Breast epithelium (tissue), 3 donors: Measurements from ENCODE around the gene MAP4.

Experiments
- POLR2A ChIP-seq: fragments of 450-650 bp; IDR thresholded peaks from one replicate; pipeline ENCODE4 v1.6.1; 2016; ENCODE audit warnings: antibody characterized with exemption, mild to moderate bottlenecking, moderate library complexity
- POLR2AphosphoS5 ChIP-seq, 3 donors: sonication (generic); formaldehyde crosslinking; IDR thresholded peaks; one replicate each; pipeline ENCODE4 v1.6.1; 2017; ENCODE audit warnings: antibody characterized with exemption in 3 of 3
- TF ChIP-seq, protein P1 (sequence below), 3 donors: fragments of 450-650 bp; IDR thresholded peaks; one replicate each; pipeline ENCODE4 v1.5.1; 2016 to 2017; ENCODE audit warnings: antibody characterized with exemption in 3 of 3, mild to moderate bottlenecking in 3 of 3, moderate library complexity in 3 of 3

DNA sequence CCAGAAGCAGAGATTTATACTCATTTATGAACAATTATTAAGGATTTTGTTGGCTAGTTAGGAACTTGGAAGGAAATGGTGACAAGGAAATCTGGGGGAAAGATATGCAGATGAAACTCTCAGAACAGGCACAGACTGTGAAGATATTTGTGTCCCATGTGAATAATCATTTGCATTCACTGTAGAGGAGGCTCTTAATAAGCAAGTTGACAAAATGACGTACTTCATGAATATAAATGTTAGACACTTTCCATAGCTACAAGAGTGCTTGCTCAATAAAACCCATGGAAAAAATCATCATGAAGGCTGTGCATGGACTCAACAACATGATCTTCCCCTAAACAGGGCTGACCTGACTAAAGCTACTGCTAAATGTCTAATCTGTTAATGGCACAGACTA lies 59.7 kb downstream of the MAP4 start:
- TF ChIP-seq, protein P1, sequence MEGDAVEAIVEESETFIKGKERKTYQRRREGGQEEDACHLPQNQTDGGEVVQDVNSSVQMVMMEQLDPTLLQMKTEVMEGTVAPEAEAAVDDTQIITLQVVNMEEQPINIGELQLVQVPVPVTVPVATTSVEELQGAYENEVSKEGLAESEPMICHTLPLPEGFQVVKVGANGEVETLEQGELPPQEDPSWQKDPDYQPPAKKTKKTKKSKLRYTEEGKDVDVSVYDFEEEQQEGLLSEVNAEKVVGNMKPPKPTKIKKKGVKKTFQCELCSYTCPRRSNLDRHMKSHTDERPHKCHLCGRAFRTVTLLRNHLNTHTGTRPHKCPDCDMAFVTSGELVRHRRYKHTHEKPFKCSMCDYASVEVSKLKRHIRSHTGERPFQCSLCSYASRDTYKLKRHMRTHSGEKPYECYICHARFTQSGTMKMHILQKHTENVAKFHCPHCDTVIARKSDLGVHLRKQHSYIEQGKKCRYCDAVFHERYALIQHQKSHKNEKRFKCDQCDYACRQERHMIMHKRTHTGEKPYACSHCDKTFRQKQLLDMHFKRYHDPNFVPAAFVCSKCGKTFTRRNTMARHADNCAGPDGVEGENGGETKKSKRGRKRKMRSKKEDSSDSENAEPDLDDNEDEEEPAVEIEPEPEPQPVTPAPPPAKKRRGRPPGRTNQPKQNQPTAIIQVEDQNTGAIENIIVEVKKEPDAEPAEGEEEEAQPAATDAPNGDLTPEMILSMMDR (IDR thresholded peaks at IDR 0.05), result no peak
- no peak for TF ChIP-seq POLR2A
- no peak for TF ChIP-seq POLR2AphosphoS5 (IDR thresholded peaks at IDR 0.05)
